HUES48 (cell line): Measurements from ENCODE around the gene CSGALNACT2.
A peak's percentile ranks its signal among the peaks of the same experiment; 100 is the strongest.
"Not testable (repeated sequence)": the region's sequence is repeated elsewhere in the genome, so short reads cannot be mapped to it uniquely, and the experiment has no call there.

ENCODE experiments used
- H3K27ac ChIP-seq: one replicate; pipeline ENCODE4 v1.7.0; 2013; ENCODE audit warnings: low read depth, low read length, inconsistent platforms
- H3K27me3 ChIP-seq: 2 replicates; pipeline ENCODE4 v1.6.1; 2013; ENCODE audit warnings: mild to moderate bottlenecking, low read length; ENCODE audit not compliant: control insufficient read depth, insufficient read depth
- H3K36me3 ChIP-seq: 2 replicates; pipeline ENCODE4 v1.6.1; 2013; ENCODE audit warnings: low read length; ENCODE audit not compliant: control insufficient read depth, insufficient read depth
- H3K4me1 ChIP-seq: 2 replicates; pipeline ENCODE4 v1.6.1; 2013; ENCODE audit warnings: mild to moderate bottlenecking, low read length; ENCODE audit not compliant: control insufficient read depth, insufficient read depth
- H3K4me3 ChIP-seq: 2 replicates; pipeline ENCODE4 v1.5.1; 2013; ENCODE audit warnings: mild to moderate bottlenecking, low read depth, low read length
- H3K9ac ChIP-seq: 2 replicates; pipeline ENCODE4 v1.6.1; 2013; ENCODE audit warnings: mild to moderate bottlenecking, low read depth, low read length, moderate library complexity
- H3K9me3 ChIP-seq: 2 replicates; pipeline ENCODE4 v1.6.1; 2013; ENCODE audit warnings: low read length; ENCODE audit not compliant: control insufficient read depth, insufficient read depth

CSGALNACT2 gene

GRCh38 chr10:43138021-43138756, at the start of gene CSGALNACT2:
TSS of gene CSGALNACT2 (plus strand) at chr10:43138445. CDS start at chr10:43155150, 16,705 bp downstream.
- peak within 1 kb of the TSS; percentile 56; the same call in 1 of the 2 replicates for H3K9ac ChIP-seq
- peak within 1 kb of the TSS; percentile 71 for H3K27ac ChIP-seq
- peak within 1 kb of the TSS; percentile 96 for H3K4me3 ChIP-seq

GRCh38 chr10:43089519-43089918, 48.7 kb upstream of the CSGALNACT2 start:
- H3K27me3 ChIP-seq = no peaks in the 10 kb centered on the region
- H3K9me3 ChIP-seq = no peaks in the 10 kb centered on the region
- no peak overlapping the region for H3K4me3 ChIP-seq
- no peaks in the 10 kb centered on the region for H3K36me3 ChIP-seq
- no peak overlapping the region for H3K9ac ChIP-seq
- H3K27ac ChIP-seq = no peak overlapping the region
- H3K4me1 ChIP-seq = peaks cover 2% of the 10 kb centered on the region; the same call in 1 of the 2 replicates

More at GRCh38 chr10:43138021-43138756, at the start of gene CSGALNACT2:
- Histone ChIP-seq H3K27me3 (peaks cover 8% of the 10 kb centered on the region), H3K4me1 (peaks cover 7% of the 10 kb centered on the region), H3K36me3 (no peaks in the 10 kb centered on the region), H3K9me3 (no peaks in the 10 kb centered on the region)

- Histone ChIP-seq H3K4me1 (peaks cover 2% of the 10 kb centered on the region; the same call in 1 of the 2 replicates), H3K27me3 (no peaks in the 10 kb centered on the region), H3K27ac (no peak overlapping the region), H3K36me3 (no peaks in the 10 kb centered on the region), H3K9me3 (no peaks in the 10 kb centered on the region), H3K4me3 (no peak overlapping the region), H3K9ac (no peak overlapping the region)
Observed at GRCh38 chr10:43090188-43090587, 48.1 kb upstream of the CSGALNACT2 start.

GRCh38 chr10:43090664-43091063, 47.6 kb upstream of the CSGALNACT2 start:
- Histone ChIP-seq H3K9me3 (no peaks in the 10 kb centered on the region), H3K27me3 (no peaks in the 10 kb centered on the region), H3K36me3 (no peaks in the 10 kb centered on the region), H3K4me1 (peaks cover 2% of the 10 kb centered on the region; the same call in 1 of the 2 replicates), H3K27ac (no peak overlapping the region), H3K9ac (no peak overlapping the region), H3K4me3 (no peak overlapping the region)

- no peak overlapping the region for H3K4me3 ChIP-seq
- no peak overlapping the region for H3K27ac ChIP-seq
- no peaks in the 10 kb centered on the region for H3K27me3 ChIP-seq
- no peaks in the 10 kb centered on the region for H3K9me3 ChIP-seq
- no peaks in the 10 kb centered on the region for H3K36me3 ChIP-seq
- H3K9ac ChIP-seq = no peak overlapping the region
- peaks cover 2% of the 10 kb centered on the region; the same call in 1 of the 2 replicates for H3K4me1 ChIP-seq
Observed at GRCh38 chr10:43091846-43092245, 46.4 kb upstream of the CSGALNACT2 start.

- H3K4me3 ChIP-seq = no peak overlapping the region
- no peak overlapping the region for H3K27ac ChIP-seq
- H3K36me3 ChIP-seq = no peaks in the 10 kb centered on the region
- H3K9ac ChIP-seq = no peak overlapping the region
- no peaks in the 10 kb centered on the region for H3K9me3 ChIP-seq
- H3K4me1 ChIP-seq = peaks cover 1% of the 10 kb centered on the region; the same call in 1 of the 2 replicates
- H3K27me3 ChIP-seq = no peaks in the 10 kb centered on the region
Observed at GRCh38 chr10:43093423-43094076, 44.7 kb upstream of the CSGALNACT2 start.

GRCh38 chr10:43094085-43094484, 44.2 kb upstream of the CSGALNACT2 start:
- no peak overlapping the region for H3K9ac ChIP-seq
- H3K4me1 ChIP-seq = no peaks in the 10 kb centered on the region
- H3K9me3 ChIP-seq = no peaks in the 10 kb centered on the region
- no peak overlapping the region for H3K27ac ChIP-seq
- no peaks in the 10 kb centered on the region for H3K36me3 ChIP-seq
- H3K27me3 ChIP-seq = no peaks in the 10 kb centered on the region
- no peak overlapping the region for H3K4me3 ChIP-seq

- not testable (repeated sequence) for H3K27ac ChIP-seq, H3K36me3 ChIP-seq, H3K4me3 ChIP-seq, H3K4me1 ChIP-seq, H3K9ac ChIP-seq, H3K9me3 ChIP-seq
- H3K27me3 ChIP-seq = peaks cover 11% of the 10 kb centered on the region
Observed at GRCh38 chr10:43099339-43099738, 38.9 kb upstream of the CSGALNACT2 start.

- Histone ChIP-seq H3K27ac (no peak overlapping the region), H3K4me1 (no peaks in the 10 kb centered on the region; the same call in 1 of the 2 replicates), H3K9ac (no peak overlapping the region), H3K36me3 (no peaks in the 10 kb centered on the region), H3K9me3 (no peaks in the 10 kb centered on the region), H3K27me3 (peaks cover 17% of the 10 kb centered on the region), H3K4me3 (no peak overlapping the region)
Observed at GRCh38 chr10:43099928-43100327, 38.3 kb upstream of the CSGALNACT2 start.

- H3K36me3 ChIP-seq = no peaks in the 10 kb centered on the region
- no peak overlapping the region for H3K9ac ChIP-seq
- H3K4me1 ChIP-seq = no peaks in the 10 kb centered on the region; the same call in 1 of the 2 replicates
- no peaks in the 10 kb centered on the region for H3K9me3 ChIP-seq
- no peak overlapping the region for H3K4me3 ChIP-seq
- H3K27me3 ChIP-seq = peaks cover 20% of the 10 kb centered on the region
- H3K27ac ChIP-seq = no peak overlapping the region
Observed at GRCh38 chr10:43100366-43100765, 37.9 kb upstream of the CSGALNACT2 start.
